Prostate gland (tissue), 2 donors: ENCODE data around the gene HCFC1R1. TPM values are rescaled to one million over a fixed set of nuclear protein-coding genes. Genes with fewer than 3 reads are reported as not detected.

Experiments
- DNase-seq: peaks from one replicate; pipeline ENCODE4 v3.0.0-alpha.2; 2019; ENCODE audit warnings: low spot score
- H3K27ac ChIP-seq, 2 donors: fragments of 200-600 bp; sonication (generic); 2 replicates each; pipeline ENCODE4 v1.5.1; 2017 to 2019
- H3K27me3 ChIP-seq: fragments of 200-600 bp; sonication (generic); replicated peaks from 2 replicates; pipeline ENCODE4 v1.5.1; 2019; ENCODE audit not compliant: insufficient read depth
- H3K36me3 ChIP-seq, 2 donors: fragments of 200-600 bp; sonication (generic); 1 replicate in 1 of 2; 2 replicates in 1 of 2; pipeline versions ENCODE4 v1.5.1 to v1.8.1; 2017 to 2019
- H3K4me1 ChIP-seq: fragments of 200-600 bp; sonication (generic); replicated peaks from 2 replicates; pipeline ENCODE4 v1.5.1; 2019
- H3K4me3 ChIP-seq, 2 donors: fragments of 200-600 bp; sonication (generic); 2 replicates each; pipeline ENCODE4 v1.5.1; 2017 to 2019
- H3K9me3 ChIP-seq: fragments of 200-600 bp; sonication (generic); 2 replicates; pipeline ENCODE4 v1.5.1; 2017
- POLR2A ChIP-seq: fragments of 450-650 bp; IDR thresholded peaks from one replicate; pipeline ENCODE4 v1.6.1; 2016; ENCODE audit warnings: antibody characterized with exemption, mild to moderate bottlenecking
- POLR2AphosphoS5 ChIP-seq: sonication (generic); formaldehyde crosslinking; IDR thresholded peaks from one replicate; pipeline ENCODE4 v1.6.1; 2017; ENCODE audit warnings: antibody characterized with exemption
- WGBS: methylation state at CpG from one replicate; pipeline ENCODE4 v1.1.5; 2018; 5-methylcytosine and 5-hydroxymethylcytosine counted together
- intact Hi-C: fragments of 100-400 bp; cut with DNase I; formaldehyde crosslinking; loops from one replicate; pipeline ENCODE4 v1.14.2; 2022
- total RNA-seq, 2 donors: library from RNA; depleted of rRNA; stranded (reverse); fragments of >200 nt; gene quantifications; one replicate each; pipeline ENCODE4 v1.1.0, GENCODE V29; 2016
- TF ChIP-seq, protein P1 (sequence below), 4 experiments: fragments of 200-600 bp in 2 of 4; fragments of 450-650 bp in 2 of 4; sonication (generic) in 2 of 4; IDR thresholded peaks; 1 replicate in 3 of 4; 2 replicates in 1 of 4; pipeline ENCODE4 v1.5.1; 2016 to 2019; ENCODE audit warnings: antibody characterized with exemption in 4 of 4, mild to moderate bottlenecking in 2 of 4, moderate library complexity in 2 of 4

HCFC1R1 gene
- total RNA-seq, 2 donors from 2014 or later: 52.4 to 67.0 TPM

DNA sequence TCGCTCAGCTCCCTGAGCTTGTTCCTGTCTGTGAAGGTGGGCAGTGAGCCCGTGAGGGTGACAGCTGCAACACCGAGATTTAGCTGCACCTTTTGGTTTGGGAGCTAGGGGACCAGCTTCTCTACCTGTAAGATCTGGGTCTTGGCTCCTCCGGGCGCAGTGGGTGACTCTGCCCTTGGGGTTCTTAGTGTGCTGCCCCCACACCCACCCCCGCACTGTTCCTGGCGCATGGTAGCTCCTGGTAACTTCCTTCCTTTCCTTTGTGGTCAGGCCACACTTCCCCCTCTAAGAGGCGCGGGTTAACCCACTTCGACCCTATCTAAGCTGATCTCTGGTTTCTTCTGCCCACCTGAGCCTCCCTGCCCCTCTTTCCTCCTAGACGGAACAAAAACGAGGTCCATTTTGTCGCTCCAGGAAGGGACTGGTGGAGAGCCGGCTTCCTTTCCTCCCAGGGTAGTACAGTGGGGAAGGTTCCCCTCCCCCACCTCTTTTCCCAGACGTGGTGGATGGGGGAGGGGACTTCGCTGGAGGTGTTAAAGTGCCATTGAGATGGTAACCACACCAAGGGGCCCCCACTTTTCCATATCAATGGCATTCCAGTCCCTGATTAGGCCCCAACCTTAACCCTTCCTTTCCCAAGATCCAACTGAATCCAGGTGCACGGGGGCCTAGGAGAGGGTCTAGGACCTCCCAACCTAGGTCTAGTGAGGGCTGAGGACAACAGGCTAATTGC, 15.6 kb downstream of the HCFC1R1 start:
- WGBS: 33% methylated on average over 17 of the region's 17 CpGs
- peaks cover 7% of the 10 kb centered on the region for H3K4me1 ChIP-seq
- no peaks in the 10 kb centered on the region for H3K36me3 ChIP-seq
- no peak for DNase-seq
- H3K4me3 ChIP-seq: no peak overlapping the region
- intact Hi-C loops: no loop called here
- H3K27ac ChIP-seq: no peak overlapping the region
- no peaks in the 10 kb centered on the region for H3K9me3 ChIP-seq
- H3K27me3 ChIP-seq: no peaks in the 10 kb centered on the region
- TF ChIP-seq POLR2AphosphoS5: no peak
- no peak for TF ChIP-seq POLR2A
- TF ChIP-seq, protein P1, sequence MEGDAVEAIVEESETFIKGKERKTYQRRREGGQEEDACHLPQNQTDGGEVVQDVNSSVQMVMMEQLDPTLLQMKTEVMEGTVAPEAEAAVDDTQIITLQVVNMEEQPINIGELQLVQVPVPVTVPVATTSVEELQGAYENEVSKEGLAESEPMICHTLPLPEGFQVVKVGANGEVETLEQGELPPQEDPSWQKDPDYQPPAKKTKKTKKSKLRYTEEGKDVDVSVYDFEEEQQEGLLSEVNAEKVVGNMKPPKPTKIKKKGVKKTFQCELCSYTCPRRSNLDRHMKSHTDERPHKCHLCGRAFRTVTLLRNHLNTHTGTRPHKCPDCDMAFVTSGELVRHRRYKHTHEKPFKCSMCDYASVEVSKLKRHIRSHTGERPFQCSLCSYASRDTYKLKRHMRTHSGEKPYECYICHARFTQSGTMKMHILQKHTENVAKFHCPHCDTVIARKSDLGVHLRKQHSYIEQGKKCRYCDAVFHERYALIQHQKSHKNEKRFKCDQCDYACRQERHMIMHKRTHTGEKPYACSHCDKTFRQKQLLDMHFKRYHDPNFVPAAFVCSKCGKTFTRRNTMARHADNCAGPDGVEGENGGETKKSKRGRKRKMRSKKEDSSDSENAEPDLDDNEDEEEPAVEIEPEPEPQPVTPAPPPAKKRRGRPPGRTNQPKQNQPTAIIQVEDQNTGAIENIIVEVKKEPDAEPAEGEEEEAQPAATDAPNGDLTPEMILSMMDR (IDR thresholded peaks at IDR 0.05): no peak

DNA sequence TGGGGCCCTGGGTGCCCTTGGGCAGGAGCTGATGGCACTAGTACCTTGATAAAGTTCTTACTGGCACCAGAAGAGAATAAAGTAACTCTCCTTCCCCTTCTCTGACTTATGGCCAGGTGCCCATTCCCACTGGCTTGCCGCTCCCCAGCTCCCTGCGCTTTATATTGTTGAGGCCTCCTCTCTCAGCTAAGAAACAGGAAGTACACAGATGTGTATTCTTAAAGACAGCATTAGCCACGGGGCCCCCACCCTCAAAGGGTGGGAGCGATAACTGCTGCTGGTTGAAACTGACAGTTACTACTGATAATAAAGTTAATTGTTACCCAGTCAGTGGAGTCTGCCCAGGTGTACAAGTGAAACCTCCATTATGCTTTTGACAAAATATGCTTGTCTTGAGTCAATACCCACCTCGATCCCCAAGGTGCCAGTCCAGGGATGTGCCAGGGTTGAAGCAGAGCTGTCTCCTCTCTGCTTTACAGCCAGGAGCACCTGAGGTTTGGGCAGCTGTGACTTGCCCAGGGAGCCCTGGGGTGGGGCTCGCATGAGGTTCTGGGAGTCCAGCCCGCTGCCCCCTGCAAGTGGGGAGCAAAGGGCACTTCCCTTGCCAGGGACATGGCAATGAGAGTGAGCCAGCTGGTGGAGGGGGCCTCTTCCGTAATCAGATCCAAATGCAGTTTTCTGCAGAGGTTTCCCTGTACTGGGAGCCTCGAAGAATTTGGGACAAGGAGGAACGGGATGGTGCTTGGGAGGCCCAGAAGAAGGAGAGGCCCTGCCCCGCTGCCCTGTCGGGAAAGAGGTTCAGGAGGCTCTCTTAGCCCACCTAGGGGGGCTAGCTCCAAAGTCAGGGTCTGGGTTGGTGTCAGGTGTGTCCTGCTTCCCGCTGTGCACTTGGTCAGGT, 16.4 kb downstream of the HCFC1R1 start:
- H3K27me3 ChIP-seq: no peaks in the 10 kb centered on the region

DNA sequence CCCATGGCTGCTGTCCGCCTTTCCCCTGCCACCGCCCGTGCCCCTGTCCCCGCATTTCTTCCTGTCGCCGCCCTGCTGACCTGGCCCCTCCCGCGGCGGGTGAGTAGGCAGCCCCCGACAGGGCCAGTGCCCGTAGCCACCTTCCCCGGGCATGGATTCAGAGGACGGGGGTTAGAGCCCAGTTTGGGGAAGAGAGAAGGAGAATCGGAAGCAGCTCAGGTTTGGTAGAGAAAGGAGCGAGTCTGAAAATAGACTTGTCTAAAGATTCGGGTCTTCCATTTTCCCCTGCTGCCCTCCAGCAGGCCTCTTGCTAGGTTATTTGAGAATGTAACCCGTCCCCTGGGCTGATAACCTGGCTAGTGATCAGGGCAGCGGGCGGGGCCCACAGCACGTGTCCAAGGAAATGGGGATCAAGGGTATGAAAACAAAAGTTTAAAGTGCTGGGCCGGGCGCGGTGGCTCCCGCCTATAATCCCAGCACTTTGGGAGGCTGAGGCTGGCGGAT, 18.9 kb downstream of the HCFC1R1 start:
- intact Hi-C loops: no loop called here
- H3K4me3 ChIP-seq: no peak overlapping the region
- no peaks in the 10 kb centered on the region for H3K36me3 ChIP-seq
- TF ChIP-seq, protein P1 (IDR thresholded peaks at IDR 0.05): no peak
- no peak for TF ChIP-seq POLR2AphosphoS5
- TF ChIP-seq POLR2A: no peak
- no peak for DNase-seq
- no peaks in the 10 kb centered on the region for H3K27me3 ChIP-seq
- H3K9me3 ChIP-seq: no peaks in the 10 kb centered on the region
- H3K4me1 ChIP-seq: no peaks in the 10 kb centered on the region
- no peak overlapping the region for H3K27ac ChIP-seq
- WGBS: 19% methylated on average over 25 of the region's 25 CpGs

More for the DNA sequence above, 16.4 kb downstream of the HCFC1R1 start:
- TF ChIP-seq POLR2A (no peak), POLR2AphosphoS5 (no peak)
- TF ChIP-seq, protein P1 (IDR thresholded peaks at IDR 0.05): no peak
- H3K36me3 ChIP-seq: no peaks in the 10 kb centered on the region
- DNase-seq: no peak
- H3K4me1 ChIP-seq: peaks cover 7% of the 10 kb centered on the region
- WGBS: 31% methylated on average over 13 of the region's 13 CpGs
- no peak overlapping the region for H3K4me3 ChIP-seq
- H3K9me3 ChIP-seq: no peaks in the 10 kb centered on the region
- no peak overlapping the region for H3K27ac ChIP-seq
- intact Hi-C loops: no loop called here

DNA sequence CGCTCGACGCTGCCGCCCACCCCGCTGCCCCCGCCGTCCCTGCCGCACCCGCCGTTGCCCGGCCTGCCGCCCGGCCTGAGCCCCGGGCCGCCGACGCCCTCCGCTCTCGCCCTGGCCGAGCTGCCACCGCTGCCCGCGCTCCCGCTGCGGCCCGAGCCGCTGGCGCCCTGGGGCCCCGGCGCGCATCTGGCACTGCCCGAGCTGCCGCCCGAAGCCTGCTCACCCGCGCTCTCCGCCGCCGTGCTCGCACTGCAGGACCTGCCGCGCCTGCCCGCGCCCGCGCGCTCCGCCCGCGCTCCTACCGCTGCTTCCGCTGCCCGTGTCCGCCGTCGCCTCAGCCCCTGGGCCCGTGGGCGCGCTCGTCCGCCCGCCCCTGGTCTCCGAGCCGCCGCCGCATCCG, 19.4 kb downstream of the HCFC1R1 start:
- intact Hi-C loops: no loop called here
- TF ChIP-seq POLR2A (no peak), POLR2AphosphoS5 (no peak)
- TF ChIP-seq, protein P1 (IDR thresholded peaks at IDR 0.05): no peak
- Histone ChIP-seq H3K36me3 (no peaks in the 10 kb centered on the region), H3K9me3 (no peaks in the 10 kb centered on the region), H3K27me3 (no peaks in the 10 kb centered on the region), H3K4me3 (peak overlapping the region; percentile 16 to 17), H3K4me1 (no peaks in the 10 kb centered on the region), H3K27ac (no peak overlapping the region)
- WGBS: 0% methylated on average over 50 of the region's 67 CpGs
- DNase-seq: no peak
